GM10266 (cell line): Measurements from ENCODE around the gene ZFAND4.

Source experiments
- DNase-seq: peaks from one replicate; pipeline ENCODE4 v3.0.0; 2012; ENCODE audit errors: extremely low spot score
- TF ChIP-seq, protein P1 (sequence below): IDR thresholded peaks from 2 replicates; pipeline ENCODE4 v1.5.1; 2012; ENCODE audit warnings: mild to moderate bottlenecking, low read depth; ENCODE audit not compliant: control insufficient read depth, insufficient read depth; ENCODE audit errors: missing control alignments

Gene ZFAND4

DNA sequence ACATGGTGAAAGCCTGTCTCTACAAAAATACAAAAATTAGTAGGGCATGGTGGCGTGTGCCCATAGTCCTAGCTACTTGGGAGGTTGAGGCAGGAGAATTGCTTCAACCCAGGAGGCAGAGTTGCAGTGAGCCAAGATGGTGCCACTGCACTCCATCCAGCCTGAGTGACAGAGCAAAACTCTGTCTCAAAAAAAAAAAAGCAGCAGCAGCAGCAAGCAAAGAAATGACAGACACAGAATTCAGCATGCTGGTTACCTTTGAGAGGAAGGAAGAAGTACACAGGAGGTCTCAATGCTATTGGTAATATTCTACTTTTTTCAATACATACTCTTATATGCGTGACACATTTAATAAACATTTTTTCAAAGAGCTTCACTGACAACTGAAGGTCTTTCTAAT lies 81.3 kb downstream of the ZFAND4 start:
- DNase-seq = no peak
- TF ChIP-seq, protein P1, sequence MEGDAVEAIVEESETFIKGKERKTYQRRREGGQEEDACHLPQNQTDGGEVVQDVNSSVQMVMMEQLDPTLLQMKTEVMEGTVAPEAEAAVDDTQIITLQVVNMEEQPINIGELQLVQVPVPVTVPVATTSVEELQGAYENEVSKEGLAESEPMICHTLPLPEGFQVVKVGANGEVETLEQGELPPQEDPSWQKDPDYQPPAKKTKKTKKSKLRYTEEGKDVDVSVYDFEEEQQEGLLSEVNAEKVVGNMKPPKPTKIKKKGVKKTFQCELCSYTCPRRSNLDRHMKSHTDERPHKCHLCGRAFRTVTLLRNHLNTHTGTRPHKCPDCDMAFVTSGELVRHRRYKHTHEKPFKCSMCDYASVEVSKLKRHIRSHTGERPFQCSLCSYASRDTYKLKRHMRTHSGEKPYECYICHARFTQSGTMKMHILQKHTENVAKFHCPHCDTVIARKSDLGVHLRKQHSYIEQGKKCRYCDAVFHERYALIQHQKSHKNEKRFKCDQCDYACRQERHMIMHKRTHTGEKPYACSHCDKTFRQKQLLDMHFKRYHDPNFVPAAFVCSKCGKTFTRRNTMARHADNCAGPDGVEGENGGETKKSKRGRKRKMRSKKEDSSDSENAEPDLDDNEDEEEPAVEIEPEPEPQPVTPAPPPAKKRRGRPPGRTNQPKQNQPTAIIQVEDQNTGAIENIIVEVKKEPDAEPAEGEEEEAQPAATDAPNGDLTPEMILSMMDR = no peak

- DNase-seq = no peak
- TF ChIP-seq, protein P1 = no peak
These were observed 82.7 kb downstream of the ZFAND4 start for GRCh38 chr10:45589868-45590267.

DNA sequence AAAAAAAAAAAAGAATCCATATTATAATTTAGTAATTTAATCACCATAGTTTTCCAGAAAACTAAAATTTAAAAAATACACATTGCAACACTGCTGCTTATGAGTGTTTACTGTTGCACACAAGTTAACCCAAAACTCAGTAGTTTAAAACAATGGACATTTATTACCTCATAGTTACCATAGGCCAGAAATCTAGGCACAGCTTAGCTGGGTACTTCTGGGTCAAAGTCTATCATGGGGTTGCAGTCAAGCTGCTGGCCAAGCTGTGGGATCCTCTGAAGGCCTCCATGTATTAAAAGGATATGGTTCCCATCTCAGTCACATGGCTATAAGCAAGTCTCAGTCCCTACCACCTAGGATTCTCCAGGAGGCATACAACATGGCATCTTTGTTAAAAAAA lies 83.6 kb downstream of the ZFAND4 start:
- TF ChIP-seq, protein P1 = no peak
- no peak for DNase-seq

DNA sequence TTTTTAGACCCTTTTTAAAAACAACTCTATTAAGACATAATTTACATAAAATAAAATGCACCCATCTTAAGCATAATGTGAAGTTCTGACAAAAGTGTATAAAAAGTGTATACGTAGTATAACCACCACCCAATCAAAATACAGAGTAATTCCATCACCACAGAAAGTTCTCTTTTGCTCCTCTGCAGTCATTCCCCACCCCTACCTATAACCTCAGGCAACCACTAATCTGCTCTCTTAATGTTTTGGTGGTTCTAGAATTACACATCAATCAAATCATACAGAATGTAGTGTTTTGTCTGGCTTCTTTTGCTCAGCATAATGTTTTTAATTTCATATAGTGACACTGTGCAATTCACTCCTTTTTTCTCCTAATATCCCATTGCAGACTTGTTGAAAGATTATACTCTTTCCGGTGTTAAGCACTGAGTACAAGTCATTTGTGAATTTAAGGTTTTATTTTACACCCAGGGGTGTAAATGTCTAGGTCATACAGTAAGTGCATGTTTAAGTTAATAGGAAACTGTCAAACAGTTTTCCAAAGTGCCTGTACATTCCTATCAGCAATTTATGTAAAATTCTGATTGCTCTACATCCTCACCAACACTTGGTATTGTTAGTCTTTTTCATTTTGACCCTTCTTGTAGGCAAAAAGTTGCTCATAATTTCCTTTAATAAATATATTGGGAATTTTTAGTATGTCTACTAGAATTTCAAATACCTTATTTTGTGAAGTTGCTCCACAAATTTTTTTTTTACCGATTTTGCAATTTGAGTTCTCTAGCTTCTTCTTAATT lies 86.3 kb downstream of the ZFAND4 start:
- DNase-seq = no peak
- TF ChIP-seq, protein P1 = no peak

- no peak for DNase-seq
- TF ChIP-seq, protein P1 = no peak
These were observed 87.4 kb downstream of the ZFAND4 start for GRCh38 chr10:45585131-45585530.

GRCh38 chr10:45582386-45582781 lies 90.2 kb downstream of the ZFAND4 start:
- TF ChIP-seq, protein P1 = no peak

DNA sequence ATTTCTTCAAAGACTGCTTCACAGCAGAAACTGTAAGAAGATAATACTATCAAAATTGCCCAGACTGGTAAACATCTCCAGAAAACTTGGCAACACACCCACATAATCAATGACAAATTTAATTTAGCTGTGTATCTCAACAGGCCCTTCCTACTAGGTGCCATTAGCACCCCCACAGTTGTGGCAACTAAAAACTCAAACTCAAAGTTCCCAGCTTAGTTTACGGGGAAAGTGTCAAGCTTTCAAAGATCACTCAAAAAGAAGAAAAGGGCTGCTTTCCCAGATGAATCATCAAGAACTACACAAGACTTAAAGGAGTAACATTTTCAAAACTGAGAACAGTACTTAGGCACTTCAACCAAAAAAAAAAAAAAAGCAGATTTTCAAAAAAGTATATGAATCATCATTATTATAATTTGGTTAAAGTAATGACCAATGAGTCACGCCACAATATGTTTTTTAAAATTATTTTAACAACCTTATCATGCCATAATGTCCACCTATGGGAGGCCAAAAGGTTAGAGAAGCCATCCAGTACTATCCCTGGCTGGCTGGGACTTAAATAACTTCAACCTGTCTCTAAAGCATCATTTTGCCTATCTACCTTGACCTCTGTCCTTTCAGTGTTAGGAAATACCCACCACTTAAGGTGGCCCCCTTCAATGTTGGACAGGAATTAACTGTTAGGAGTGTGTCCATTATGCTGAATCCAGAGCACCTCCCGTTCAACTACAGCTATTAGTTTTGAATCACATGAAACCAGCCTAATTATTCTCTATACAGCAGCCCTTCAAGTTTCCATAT lies 90.8 kb downstream of the ZFAND4 start:
- DNase-seq = no peak
- TF ChIP-seq, protein P1 = no peak

More at GRCh38 chr10:45582386-45582781, 90.2 kb downstream of the ZFAND4 start:
- DNase-seq = no peak
